ENCODE measurements around the gene NAALADL2. TPM values are rescaled to one million over a fixed set of nuclear protein-coding genes. Genes with fewer than 3 reads are reported as not detected.

Gene NAALADL2
- total RNA-seq, 3 donors from 2014 or later: 18.4 to 43.9 (median 20.8) TPM

DNA sequence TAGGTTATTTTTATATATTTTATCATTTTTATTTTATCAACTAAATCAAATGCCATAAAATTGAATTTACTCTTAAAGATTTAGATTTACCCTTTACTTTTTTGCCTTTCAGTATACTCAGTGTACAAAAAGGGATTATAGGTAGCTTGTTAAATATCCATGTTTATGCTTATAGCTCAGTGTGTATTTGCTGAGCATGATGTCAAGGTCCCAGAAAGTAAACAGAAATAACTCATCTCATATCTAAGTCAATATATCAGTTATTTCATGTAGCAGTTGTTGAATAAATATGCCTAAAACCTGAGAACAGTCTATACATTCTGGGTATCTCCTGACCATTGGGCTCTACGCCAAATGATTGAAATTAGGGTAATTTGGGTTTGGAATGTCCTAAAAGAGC, 693.8 kb downstream of the NAALADL2 start:
- TF ChIP-seq, protein P1, sequence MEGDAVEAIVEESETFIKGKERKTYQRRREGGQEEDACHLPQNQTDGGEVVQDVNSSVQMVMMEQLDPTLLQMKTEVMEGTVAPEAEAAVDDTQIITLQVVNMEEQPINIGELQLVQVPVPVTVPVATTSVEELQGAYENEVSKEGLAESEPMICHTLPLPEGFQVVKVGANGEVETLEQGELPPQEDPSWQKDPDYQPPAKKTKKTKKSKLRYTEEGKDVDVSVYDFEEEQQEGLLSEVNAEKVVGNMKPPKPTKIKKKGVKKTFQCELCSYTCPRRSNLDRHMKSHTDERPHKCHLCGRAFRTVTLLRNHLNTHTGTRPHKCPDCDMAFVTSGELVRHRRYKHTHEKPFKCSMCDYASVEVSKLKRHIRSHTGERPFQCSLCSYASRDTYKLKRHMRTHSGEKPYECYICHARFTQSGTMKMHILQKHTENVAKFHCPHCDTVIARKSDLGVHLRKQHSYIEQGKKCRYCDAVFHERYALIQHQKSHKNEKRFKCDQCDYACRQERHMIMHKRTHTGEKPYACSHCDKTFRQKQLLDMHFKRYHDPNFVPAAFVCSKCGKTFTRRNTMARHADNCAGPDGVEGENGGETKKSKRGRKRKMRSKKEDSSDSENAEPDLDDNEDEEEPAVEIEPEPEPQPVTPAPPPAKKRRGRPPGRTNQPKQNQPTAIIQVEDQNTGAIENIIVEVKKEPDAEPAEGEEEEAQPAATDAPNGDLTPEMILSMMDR (IDR thresholded peaks at IDR 0.05): no peak
- intact Hi-C loops (cut with DNase I, micrococcal nuclease): no loop called here
- ATAC-seq: no peak
- Histone ChIP-seq H3K9me3 (no peaks in the 10 kb centered on the region), H3K4me3 (no peak overlapping the region), H3K36me3 (ENCODE audit: low read depth) (no peaks in the 10 kb centered on the region), H3K4me1 (ENCODE audit: low read depth) (no peaks in the 10 kb centered on the region)
- no peak for DNase-seq

DNA sequence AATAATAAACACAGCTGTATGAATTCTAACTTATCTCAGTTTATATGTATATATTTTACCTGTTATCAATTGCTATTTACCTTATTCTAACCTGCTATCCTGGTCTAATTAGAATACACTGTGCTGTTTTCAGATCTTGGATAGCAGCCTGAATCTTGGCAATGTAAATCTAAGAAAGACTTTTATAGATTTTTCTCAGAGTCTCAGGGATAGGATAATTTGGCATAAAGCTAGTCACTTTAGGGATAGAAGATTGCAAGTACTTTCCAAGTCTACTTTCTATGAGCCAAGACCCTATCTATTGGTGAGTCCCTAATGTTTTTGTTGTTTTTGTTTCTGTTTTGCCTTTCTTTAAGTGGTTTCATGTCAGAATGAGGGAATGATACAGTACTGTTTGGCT, 695.7 kb downstream of the NAALADL2 start:
- no peaks in the 10 kb centered on the region for H3K9me3 ChIP-seq
- DNase-seq: no peak
- intact Hi-C loops (cut with DNase I, micrococcal nuclease): no loop called here
- TF ChIP-seq, protein P1 (IDR thresholded peaks at IDR 0.05): no peak
- H3K4me3 ChIP-seq: no peak overlapping the region
- ATAC-seq: no peak
- H3K4me1 ChIP-seq (ENCODE audit: low read depth): no peaks in the 10 kb centered on the region
- no peaks in the 10 kb centered on the region for H3K36me3 ChIP-seq (ENCODE audit: low read depth)

- TF ChIP-seq, protein P1 (IDR thresholded peaks at IDR 0.05): no peak
- DNase-seq (no peak), ATAC-seq (no peak)
- Histone ChIP-seq H3K4me3 (no peak overlapping the region), H3K4me1 (ENCODE audit: low read depth) (no peaks in the 10 kb centered on the region), H3K36me3 (ENCODE audit: low read depth) (no peaks in the 10 kb centered on the region), H3K9me3 (no peaks in the 10 kb centered on the region)
- intact Hi-C loops (cut with DNase I, micrococcal nuclease): no loop called here
Measured at GRCh38 chr3:175558261-175558660, 699.1 kb downstream of the NAALADL2 start.

GRCh38 chr3:175564363-175564762, 705.2 kb downstream of the NAALADL2 start:
- Histone ChIP-seq H3K4me1 (ENCODE audit: low read depth) (no peaks in the 10 kb centered on the region), H3K9me3 (no peaks in the 10 kb centered on the region), H3K4me3 (no peak overlapping the region), H3K36me3 (ENCODE audit: low read depth) (no peaks in the 10 kb centered on the region)
- DNase-seq (no peak), ATAC-seq (no peak)
- TF ChIP-seq, protein P1 (IDR thresholded peaks at IDR 0.05): no peak
- intact Hi-C loops (cut with DNase I, micrococcal nuclease): no loop called here

DNA sequence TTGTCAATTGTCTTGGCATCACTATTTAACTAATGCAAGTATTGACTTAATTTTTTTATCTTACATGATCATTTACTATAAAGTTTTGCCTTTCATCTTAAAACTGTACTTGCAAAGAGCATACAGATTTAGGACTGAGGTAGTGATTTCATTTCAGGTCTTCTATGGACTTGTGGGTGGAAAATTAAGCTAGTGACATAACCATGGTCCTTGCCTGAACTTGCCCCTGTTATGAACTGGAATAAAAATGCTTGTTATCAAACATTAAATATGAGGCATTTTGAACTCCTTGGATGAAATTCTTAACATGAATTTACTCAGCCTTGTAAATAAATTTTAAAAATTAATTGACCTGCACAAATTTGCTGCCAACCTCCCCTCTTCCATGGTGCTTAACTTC, 712.0 kb downstream of the NAALADL2 start:
- no peak for ATAC-seq

More for the DNA sequence above, 712.0 kb downstream of the NAALADL2 start:
- Histone ChIP-seq H3K36me3 (ENCODE audit: low read depth) (no peaks in the 10 kb centered on the region), H3K4me1 (ENCODE audit: low read depth) (no peaks in the 10 kb centered on the region), H3K9me3 (no peaks in the 10 kb centered on the region), H3K4me3 (no peak overlapping the region)
- TF ChIP-seq, protein P1 (IDR thresholded peaks at IDR 0.05): no peak
- no peak for DNase-seq
- intact Hi-C loops (cut with DNase I, micrococcal nuclease): no loop called here

Measured in mucosa of descending colon (tissue), 3 donors.